HepG2 (cell line): Measurements from ENCODE around the gene MSI2. TPM values are rescaled to one million over a fixed set of nuclear protein-coding genes. Genes with fewer than 3 reads are reported as not detected.

ENCODE experiments used
- ADNP ChIP-seq: sonication (generic); formaldehyde crosslinking; IDR thresholded peaks from 2 replicates; pipeline ENCODE4 v1.4.0; 2020; ENCODE audit warnings: missing genetic modification reagents
- ATF1 ChIP-seq: IDR thresholded peaks from 2 replicates; pipeline ENCODE4 v1.6.1; 2016; ENCODE audit warnings: mild to moderate bottlenecking, control low read depth
- BRCA1 ChIP-seq: sonication (generic); formaldehyde crosslinking; IDR thresholded peaks from 2 replicates; pipeline ENCODE4 v1.4.0; 2020; ENCODE audit warnings: missing genetic modification reagents
- DPF2 ChIP-seq: sonication (generic); formaldehyde crosslinking; IDR thresholded peaks from 2 replicates; pipeline ENCODE4 v1.4.0; 2020; ENCODE audit warnings: mild to moderate bottlenecking, low read depth, missing genetic modification reagents, borderline replicate concordance
- EZH2 ChIP-seq: conservative IDR thresholded peaks from 2 replicates; pipeline ENCODE4 v1.6.1; 2012; ENCODE audit warnings: mild to moderate bottlenecking, low read depth, low read length, moderate library complexity
- IKZF1 ChIP-seq: fragments of 450-650 bp; IDR thresholded peaks from 2 replicates; pipeline ENCODE4 v1.7.1; 2016
- MEIS1 ChIP-seq: sonication (generic); formaldehyde crosslinking; IDR thresholded peaks from 2 replicates; pipeline ENCODE4 v1.9.0; 2021; ENCODE audit warnings: mild to moderate bottlenecking, missing genetic modification reagents, moderate library complexity, borderline replicate concordance
- MYNN ChIP-seq: sonication (generic); formaldehyde crosslinking; IDR thresholded peaks from 2 replicates; pipeline ENCODE4 v1.4.0; 2020; ENCODE audit warnings: mild to moderate bottlenecking, low read depth, missing genetic modification reagents
- NCOA5 ChIP-seq: sonication (generic); formaldehyde crosslinking; IDR thresholded peaks from 2 replicates; pipeline ENCODE4 v1.4.0; 2020; ENCODE audit warnings: missing genetic modification reagents
- PHF21A ChIP-seq: sonication (generic); formaldehyde crosslinking; IDR thresholded peaks from 2 replicates; pipeline ENCODE4 v1.5.0; 2020; ENCODE audit warnings: mild to moderate bottlenecking, missing genetic modification reagents
- RXRB ChIP-seq: IDR thresholded peaks from 2 replicates; pipeline ENCODE4 v1.6.1; 2016; ENCODE audit warnings: borderline replicate concordance, missing genetic modification reagents, missing compliant biosample characterization
- SAFB2 ChIP-seq: sonication (generic); formaldehyde crosslinking; IDR thresholded peaks from 2 replicates; pipeline ENCODE4 v1.5.1; 2020; ENCODE audit warnings: missing genetic modification reagents, low read depth, mild to moderate bottlenecking, borderline replicate concordance
- SMAD3 ChIP-seq: sonication (generic); formaldehyde crosslinking; IDR thresholded peaks from 2 replicates; pipeline ENCODE4 v1.4.0; 2020; ENCODE audit warnings: missing genetic modification reagents
- TBL1XR1 ChIP-seq: fragments of 150-350 bp; IDR thresholded peaks from 2 replicates; pipeline ENCODE4 v1.6.1; 2014; ENCODE audit warnings: borderline replicate concordance, low read length; ENCODE audit not compliant: partially characterized antibody
- TEF ChIP-seq: sonication (generic); formaldehyde crosslinking; IDR thresholded peaks from 2 replicates; pipeline ENCODE4 v1.5.0; 2020; ENCODE audit warnings: missing genetic modification reagents
- TRIM24 ChIP-seq: sonication (generic); formaldehyde crosslinking; IDR thresholded peaks from 2 replicates; pipeline ENCODE4 v1.8.0; 2022; ENCODE audit warnings: mild to moderate bottlenecking, missing genetic modification reagents
- ZNF142 ChIP-seq: sonication (generic); formaldehyde crosslinking; IDR thresholded peaks from 2 replicates; pipeline ENCODE4 v1.4.0; 2020; ENCODE audit warnings: missing genetic modification reagents
- ZNF569 ChIP-seq: sonication (generic); formaldehyde crosslinking; IDR thresholded peaks from 2 replicates; pipeline ENCODE4 v1.5.0; 2020; ENCODE audit warnings: mild to moderate bottlenecking, missing genetic modification reagents, moderate library complexity, borderline replicate concordance
- ZNF713 ChIP-seq: sonication (generic); formaldehyde crosslinking; IDR thresholded peaks from 2 replicates; pipeline ENCODE4 v1.4.0; 2020; ENCODE audit warnings: mild to moderate bottlenecking, missing genetic modification reagents
- ZSCAN30 ChIP-seq: sonication (generic); formaldehyde crosslinking; IDR thresholded peaks from 2 replicates; pipeline ENCODE4 v1.5.0; 2020; ENCODE audit warnings: mild to moderate bottlenecking, missing genetic modification reagents
- polyA plus RNA-seq, 8 experiments: library from polyadenylated mRNA; depleted of rRNA in 3 of 8; stranded (reverse) in 7 of 8; unstranded in 1 of 8; fragments of >200 nt; fragmentation: Illumina TruSeq in 4 of 8; extraction: Trizol in 4 of 8; gene quantifications; 2 replicates each; pipeline versions ENCODE4 v1.2.1 to v1.2.3, GENCODE V29; 2011 to 2016; ENCODE audit warnings: low read depth in 4 of 8, missing spikeins in 1 of 8, mixed read lengths in 1 of 8; ENCODE audit not compliant: insufficient read depth in 1 of 8
- total RNA-seq, 5 experiments: library from RNA; depleted of rRNA; stranded (reverse); fragments of >200 nt; fragmentation: Illumina TruSeq; extraction: Trizol; gene quantifications; 2 replicates each; pipeline ENCODE4 v1.2.3, GENCODE V29; 2016; ENCODE audit warnings: low read depth in 1 of 5
- TF ChIP-seq, protein P1 (sequence below): sonication (generic); formaldehyde crosslinking; IDR thresholded peaks from 2 replicates; pipeline ENCODE4 v1.8.1; 2023; ENCODE audit warnings: mild to moderate bottlenecking, missing genetic modification reagents, borderline replicate concordance

Gene MSI2
- total and polyA plus RNA-seq, 2 of the 13 experiments (the other 11 are each of a cell fraction or from before 2014, with no cell fraction given), result 77.5 to 78.4 TPM

DNA sequence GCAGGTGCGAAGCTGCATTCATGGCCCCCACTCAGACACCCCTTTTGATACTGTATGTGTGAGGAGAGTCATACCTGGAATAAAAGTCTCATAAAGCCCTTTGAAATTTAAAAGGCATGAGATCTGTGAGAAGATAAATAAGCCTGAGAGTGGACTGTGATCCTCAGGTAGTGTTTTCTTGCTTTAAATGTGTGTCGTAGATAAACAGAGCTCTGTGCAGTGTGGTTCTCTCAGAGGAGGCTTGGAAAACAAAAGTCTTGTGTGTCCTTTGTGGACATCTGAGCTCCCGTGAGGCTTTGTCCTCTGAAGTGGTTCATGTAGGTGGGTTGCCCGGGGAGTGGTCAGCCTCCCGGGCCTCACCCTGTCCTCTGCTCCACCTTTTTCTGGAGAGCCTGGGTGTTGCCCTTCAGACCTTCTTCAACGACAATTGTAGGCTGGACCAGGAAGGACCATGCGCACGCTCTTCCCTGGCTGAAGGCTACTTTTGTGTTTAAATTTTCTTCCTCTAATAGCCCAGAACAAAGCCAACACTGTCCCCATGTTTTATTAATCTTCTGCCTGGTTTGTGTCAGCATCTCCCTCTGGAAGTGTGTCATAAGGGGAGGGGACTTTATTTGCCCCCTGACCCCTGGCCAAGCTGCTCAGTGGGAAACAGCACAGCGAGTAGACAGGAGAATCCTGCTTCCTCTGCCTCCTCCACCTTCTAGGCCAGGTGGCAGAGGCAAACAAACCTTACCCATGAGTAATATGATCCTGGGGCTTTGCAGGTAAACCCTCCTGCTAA lies 151.2 kb downstream of the MSI2 start (continued):
- peak; percentile 57 for TF ChIP-seq RXRB (CRISPR knock-in tag)
- TF ChIP-seq ADNP (CRISPR knock-in tag), result no peak
- peak; percentile 83 for TF ChIP-seq PHF21A
- peak; percentile 71; the same call in 1 of the 2 replicates for TF ChIP-seq ATF1 (CRISPR knock-in tag)
- peak; percentile 33 for TF ChIP-seq TBL1XR1
- TF ChIP-seq DPF2, result peak; percentile 69; the same call in 1 of the 2 replicates
- TF ChIP-seq, protein P1, sequence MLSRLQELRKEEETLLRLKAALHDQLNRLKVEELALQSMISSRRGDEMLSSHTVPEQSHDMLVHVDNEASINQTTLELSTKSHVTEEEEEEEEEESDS (CRISPR knock-in tag), result no peak
- no peak for TF ChIP-seq EZH2
- TF ChIP-seq SMAD3 (CRISPR knock-in tag), result peak; percentile 74; the same call in 1 of the 2 replicates
- TF ChIP-seq ZNF713 (CRISPR knock-in tag), result no peak
- no peak for TF ChIP-seq IKZF1
- peak; percentile 63; the same call in 1 of the 2 replicates for TF ChIP-seq MYNN (CRISPR knock-in tag)
- no peak for TF ChIP-seq ZSCAN30
- no peak for TF ChIP-seq SAFB2
- TF ChIP-seq TRIM24 (CRISPR knock-in tag), result no peak
- peak; percentile 91 for TF ChIP-seq BRCA1
- no peak for TF ChIP-seq MEIS1 (CRISPR knock-in tag)
- peak; percentile 71 for TF ChIP-seq ZNF142
- no peak for TF ChIP-seq NCOA5
- no peak; the same call in 1 of the 2 replicates for TF ChIP-seq ZNF569 (CRISPR knock-in tag)
- no peak for TF ChIP-seq TEF (CRISPR knock-in tag)
